ENCODE results near the gene PTPRK.

PTPRK gene

DNA sequence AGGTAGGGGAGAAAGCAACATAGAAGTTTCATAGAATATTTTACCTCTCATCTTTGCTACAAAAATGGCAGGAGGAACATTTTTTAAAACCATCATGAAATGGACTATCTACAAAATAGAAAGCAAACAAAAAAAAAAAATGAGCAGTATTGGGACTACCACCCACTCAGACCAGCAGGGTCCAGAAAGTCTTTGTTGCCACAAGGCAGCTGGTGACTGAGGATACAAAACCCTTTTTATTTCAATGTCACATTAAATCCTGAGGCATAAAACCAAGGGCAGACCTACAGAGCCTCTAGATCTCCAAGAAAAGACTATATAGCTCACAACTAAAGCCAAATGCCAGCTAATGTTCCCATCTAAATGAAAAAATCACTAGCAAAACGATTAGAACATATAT, 282.2 kb downstream of the PTPRK start:
- no peak overlapping the region for H3K4me3 ChIP-seq (ENCODE audit: low read length)
- no peak for TF ChIP-seq ZNF274 (IDR thresholded peaks at IDR 0.05; ENCODE audit: low read depth, low read length)

DNA sequence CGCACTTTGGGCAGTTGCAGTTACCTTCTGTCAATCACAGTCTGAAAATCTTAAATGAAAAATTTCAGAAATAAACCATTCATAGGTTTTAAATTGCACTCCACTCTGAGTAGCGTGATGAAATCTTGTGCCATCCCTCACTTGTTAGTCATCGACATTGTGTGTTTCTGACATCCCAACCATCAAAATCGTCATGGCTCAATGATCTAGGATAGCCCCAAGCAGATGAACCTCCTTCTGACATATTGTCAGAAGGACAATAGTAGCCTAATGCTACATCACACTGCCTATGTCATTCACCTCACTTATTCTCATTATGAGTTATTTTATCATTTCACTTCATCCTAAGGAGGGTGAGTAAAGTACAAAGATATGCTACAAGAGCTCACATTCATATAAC, 284.8 kb downstream of the PTPRK start:
- H3K4me3 ChIP-seq (ENCODE audit: low read length) = no peak overlapping the region
- TF ChIP-seq ZNF274 (IDR thresholded peaks at IDR 0.05; ENCODE audit: low read depth, low read length) = no peak

DNA sequence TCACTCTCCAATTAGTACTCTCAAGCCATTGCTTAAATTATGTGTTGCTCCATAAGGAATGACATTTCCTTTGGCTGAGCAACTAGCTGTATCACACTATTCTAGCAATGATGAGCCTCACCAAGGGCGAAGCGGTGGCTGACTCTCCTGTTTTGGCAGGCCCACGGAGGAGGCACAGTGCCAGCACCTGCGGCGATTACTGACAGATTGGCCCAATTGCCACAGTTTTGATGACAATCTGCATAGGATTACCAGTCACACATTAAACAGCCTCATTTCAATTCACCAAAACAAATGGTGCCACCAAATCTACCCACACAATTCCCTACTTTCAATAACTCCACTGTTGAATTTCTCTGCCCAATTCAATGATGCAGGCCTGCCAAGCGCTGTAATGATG, 286.9 kb downstream of the PTPRK start:
- no peak overlapping the region for H3K4me3 ChIP-seq (ENCODE audit: low read length)
- TF ChIP-seq ZNF274 (IDR thresholded peaks at IDR 0.05; ENCODE audit: low read depth, low read length) = no peak

DNA sequence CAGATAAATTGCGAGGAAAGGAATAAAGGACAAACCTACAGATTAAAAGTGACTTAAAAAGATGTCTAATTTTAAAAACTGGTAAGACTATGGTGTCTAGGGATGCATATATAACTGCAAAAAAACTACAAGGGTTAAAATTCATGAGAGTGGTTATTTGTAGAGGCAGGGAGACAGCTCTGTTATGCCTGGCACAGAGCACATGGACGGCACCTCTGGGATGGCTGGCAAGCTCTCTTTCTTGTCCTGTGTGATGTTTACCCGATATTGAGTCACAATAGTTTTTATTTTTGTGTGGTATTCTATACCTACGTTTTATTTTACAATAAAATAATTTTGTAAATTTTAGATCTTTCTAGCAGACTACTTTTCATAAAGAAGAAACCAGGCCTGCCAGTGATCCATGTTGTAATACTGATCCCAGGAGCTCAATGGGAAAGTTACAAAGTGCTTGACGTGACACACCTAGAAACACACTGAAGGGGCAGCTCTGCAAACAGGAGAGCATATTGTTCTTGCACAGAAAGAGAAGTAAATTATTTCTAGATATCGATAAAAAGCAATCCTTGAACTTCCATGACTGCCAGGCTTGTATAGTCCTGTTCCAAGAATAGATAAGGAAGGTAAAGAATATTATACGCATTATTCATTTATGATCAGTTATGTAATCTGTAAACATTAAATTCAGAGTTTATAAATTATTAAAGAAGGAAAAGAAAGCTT, 290.0 kb downstream of the PTPRK start:
- TF ChIP-seq ZNF274 (IDR thresholded peaks at IDR 0.05; ENCODE audit: low read depth, low read length) = no peak
- H3K4me3 ChIP-seq (ENCODE audit: low read length) = no peak overlapping the region

DNA sequence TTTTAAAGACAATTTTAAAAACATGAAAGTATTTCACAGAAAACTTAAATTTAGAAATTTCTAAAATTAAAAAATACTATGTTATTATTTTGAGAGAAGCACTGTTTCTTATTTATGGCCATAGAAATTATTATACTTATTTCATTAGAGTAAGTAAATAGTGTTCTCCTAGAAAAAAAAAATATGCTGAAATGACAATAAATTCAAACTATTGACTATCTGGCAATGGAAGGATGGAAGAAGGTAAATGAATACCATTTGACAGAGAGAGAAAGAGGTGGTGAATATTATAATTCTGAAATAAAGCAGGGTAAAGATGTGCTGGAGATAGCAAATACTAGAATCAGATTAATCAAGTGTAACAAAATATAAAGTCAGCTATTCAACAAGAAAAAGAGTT, 294.8 kb downstream of the PTPRK start:
- H3K4me3 ChIP-seq (ENCODE audit: low read length) = no peak overlapping the region
- no peak for TF ChIP-seq ZNF274 (IDR thresholded peaks at IDR 0.05; ENCODE audit: low read depth, low read length)

DNA sequence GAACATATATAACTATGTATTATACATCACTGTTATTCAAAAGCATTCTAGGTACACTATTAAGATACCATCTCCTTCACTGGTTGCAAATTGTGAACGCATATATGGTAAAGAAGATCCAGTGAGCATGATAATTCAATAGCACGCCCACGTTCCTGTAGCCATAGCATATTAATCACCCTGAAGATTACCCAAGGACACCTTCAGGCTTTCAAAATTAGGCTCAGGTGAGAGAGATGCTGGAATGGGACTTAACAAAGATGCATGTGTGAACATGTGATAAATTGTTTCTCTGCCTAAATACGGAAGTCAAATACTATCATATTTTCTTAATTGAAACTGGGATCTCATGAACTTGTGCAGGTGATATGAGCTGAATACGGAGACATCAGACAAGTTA, 303.5 kb downstream of the PTPRK start:
- H3K4me3 ChIP-seq (ENCODE audit: low read length) = no peak overlapping the region
- no peak for TF ChIP-seq ZNF274 (IDR thresholded peaks at IDR 0.05; ENCODE audit: low read depth, low read length)

DNA sequence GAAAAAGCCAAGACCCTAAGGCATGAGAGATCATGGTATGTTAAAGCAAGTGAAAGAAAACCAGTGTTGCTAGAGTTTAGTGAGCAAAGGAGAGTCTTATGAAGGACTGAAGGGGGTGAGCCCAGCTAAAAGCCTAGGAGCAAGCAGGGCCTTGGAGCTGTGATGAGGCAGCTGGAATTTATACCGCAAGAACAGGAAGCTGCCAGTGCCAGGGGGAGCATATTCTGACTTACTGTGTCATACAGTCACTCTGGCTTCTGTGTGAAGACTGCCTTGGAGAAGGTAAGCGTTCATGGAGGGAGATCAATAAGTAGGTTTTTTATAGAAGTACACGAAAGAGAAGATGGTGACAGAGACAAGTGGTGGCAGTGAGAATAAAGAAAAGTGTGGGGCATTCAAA, 310.6 kb downstream of the PTPRK start:
- no peak overlapping the region for H3K4me3 ChIP-seq (ENCODE audit: low read length)
- no peak for TF ChIP-seq ZNF274 (IDR thresholded peaks at IDR 0.05; ENCODE audit: low read depth, low read length)

DNA sequence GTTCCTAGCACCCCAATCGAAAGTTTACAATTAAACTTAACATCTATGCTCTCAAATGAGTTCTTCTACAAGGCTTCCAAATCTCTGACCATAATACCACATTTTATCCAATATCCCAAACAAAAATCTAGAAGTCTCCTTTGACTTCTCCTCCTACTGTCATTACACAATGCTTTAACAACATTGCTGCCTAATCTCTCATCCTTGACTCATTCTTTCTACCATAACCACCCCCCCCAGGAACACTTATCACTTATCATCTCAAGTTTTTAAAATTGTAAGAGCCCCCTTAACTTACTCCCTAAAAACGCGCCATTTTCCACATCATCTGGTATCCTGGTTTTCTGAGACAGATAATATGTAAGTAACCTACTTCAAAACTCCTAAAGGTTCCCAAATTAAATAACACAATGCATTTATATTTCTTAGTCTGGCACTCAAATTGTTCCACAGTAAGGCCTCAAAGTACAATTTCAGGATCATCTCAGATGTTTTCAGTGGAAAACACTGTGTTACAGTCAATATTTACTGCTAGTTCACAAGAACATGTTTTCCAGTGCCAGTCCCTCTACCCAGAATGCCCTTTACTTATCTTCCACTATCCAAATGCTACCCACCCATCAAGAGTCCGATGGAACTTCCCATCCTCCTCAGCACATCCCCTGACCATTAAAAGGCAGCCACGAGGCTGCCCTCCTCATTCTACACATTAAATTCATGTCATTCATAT, 311.4 kb downstream of the PTPRK start:
- no peak for TF ChIP-seq ZNF274 (IDR thresholded peaks at IDR 0.05; ENCODE audit: low read depth, low read length)
- no peak overlapping the region for H3K4me3 ChIP-seq (ENCODE audit: low read length)

DNA sequence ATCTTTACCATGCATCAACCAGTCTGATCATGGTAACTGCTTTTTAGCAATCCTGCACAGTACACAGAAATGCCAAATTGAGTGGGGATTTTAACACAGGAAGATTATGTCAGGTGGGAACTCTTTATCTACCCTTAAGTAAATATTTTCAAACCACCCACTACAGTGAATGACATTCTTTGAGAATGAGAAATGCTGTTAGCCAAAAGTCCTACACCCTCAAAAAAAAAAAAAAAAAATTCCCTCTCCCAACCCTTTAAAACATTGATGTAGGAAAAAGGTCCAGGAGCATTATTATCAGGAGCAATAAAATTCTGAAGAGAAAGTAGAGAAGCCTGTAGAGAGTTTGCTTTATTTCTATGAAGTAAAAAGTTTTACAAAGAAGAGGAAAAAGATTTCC, 312.3 kb downstream of the PTPRK start:
- TF ChIP-seq ZNF274 (IDR thresholded peaks at IDR 0.05; ENCODE audit: low read depth, low read length) = no peak
- no peak overlapping the region for H3K4me3 ChIP-seq (ENCODE audit: low read length)

DNA sequence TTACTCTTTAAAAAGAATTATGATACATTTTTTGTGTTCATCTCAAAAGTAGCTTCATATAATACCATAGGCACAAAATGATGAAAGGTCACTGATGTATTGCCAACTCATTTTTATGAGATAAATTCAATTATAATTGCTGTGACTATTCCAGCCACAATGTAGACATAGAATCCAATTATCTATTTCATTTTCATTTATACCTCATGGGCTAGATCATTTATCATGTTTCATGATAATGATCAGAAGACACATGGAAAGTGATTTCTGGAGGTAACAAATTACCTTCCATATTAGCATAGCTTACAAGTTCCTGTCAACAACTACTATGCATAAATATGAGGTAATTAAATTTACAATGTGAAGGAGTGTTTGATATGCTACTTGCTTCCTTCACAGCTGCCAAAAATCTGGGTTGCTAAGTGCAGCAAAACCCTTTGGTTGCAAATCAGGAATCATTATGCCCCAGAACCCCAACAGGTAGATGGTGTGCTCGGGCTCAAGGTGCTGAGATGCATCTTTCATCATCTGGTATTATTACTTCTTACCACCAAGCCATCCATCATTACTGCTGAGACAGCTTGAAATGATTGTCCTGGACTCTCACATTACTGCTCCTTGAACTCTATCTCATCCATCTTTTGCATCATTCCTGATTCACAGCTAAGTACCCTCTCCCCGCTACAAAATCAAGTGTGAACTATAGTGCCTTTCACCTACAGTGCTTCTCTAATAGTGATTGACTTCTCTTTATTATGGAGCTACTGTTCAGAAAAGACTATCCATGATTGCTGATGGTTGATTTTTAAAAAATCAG, 313.6 kb downstream of the PTPRK start:
- no peak for TF ChIP-seq ZNF274 (IDR thresholded peaks at IDR 0.05; ENCODE audit: low read depth, low read length)
- H3K4me3 ChIP-seq (ENCODE audit: low read length) = no peak overlapping the region

DNA sequence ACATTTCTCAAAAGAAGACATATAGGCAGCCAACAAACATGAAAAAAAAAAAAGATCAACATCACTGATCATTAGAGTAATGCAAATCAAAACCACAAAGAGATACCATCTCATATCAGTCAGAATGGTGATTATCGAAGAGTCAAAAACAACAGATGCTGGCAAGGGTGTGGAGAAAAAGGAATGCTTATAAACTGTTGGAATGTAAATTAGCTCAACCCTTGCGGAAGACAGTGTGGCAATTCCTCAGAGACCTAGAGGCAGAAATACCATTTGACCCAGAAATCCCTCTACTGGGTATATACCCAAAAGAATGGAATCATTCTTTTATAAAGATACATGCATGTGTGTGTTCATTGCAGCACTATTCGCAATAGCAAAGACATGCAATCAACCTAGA, 315.8 kb downstream of the PTPRK start:
- no peak overlapping the region for H3K4me3 ChIP-seq (ENCODE audit: low read length)
- TF ChIP-seq ZNF274 (IDR thresholded peaks at IDR 0.05; ENCODE audit: low read depth, low read length) = no peak

DNA sequence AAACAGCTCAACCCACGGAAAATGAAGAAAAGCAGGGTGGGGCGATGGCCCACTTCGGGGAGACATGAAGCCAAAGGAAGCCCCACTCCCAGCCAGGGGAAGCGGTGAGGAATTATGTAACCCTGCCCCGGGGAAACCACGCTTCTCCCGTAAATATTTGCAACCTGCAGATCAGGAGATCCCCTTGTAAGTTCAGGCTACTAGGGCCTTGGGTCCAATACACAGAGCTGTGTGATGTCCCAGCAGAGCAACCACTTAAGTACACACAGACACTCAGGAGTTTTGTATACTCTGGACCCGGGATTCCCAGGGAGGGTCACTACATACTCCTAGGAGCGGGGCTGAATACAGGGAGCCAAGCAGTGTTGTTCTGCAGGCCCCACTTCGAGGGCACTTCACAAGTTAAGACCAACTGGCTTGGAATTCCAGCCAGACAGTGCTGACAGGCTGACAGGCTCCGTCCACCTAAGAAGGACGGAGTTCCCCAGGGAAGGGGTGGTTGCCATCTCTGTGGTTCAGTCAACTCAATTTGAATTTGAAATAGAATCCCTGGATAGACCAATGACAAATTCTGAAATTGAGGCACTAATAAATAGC, 318.1 kb downstream of the PTPRK start:
- no peak for TF ChIP-seq ZNF274 (IDR thresholded peaks at IDR 0.05; ENCODE audit: low read depth, low read length)
- H3K4me3 ChIP-seq (ENCODE audit: low read length) = no peak overlapping the region

DNA sequence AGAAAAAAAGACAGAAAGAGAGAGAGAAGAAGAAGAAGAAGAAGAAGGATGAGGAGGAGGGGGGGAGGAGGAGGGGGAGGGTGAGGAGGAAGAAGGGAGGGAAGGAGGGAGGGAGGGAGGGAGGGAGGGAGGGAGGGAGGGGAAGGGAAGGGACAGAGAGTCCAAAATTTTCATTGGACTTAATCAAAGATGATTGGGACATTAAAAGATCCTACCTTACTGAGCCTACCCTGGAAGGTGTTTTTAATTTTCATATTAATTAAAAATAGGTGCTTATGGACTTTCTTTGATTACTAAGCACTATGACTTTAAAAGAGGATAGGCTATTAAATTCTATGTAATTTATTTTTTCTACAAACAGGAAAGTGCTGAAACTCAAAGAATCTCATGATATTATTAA, 319.6 kb downstream of the PTPRK start:
- no peak overlapping the region for H3K4me3 ChIP-seq (ENCODE audit: low read length)
- TF ChIP-seq ZNF274 (IDR thresholded peaks at IDR 0.05; ENCODE audit: low read depth, low read length) = no peak

DNA sequence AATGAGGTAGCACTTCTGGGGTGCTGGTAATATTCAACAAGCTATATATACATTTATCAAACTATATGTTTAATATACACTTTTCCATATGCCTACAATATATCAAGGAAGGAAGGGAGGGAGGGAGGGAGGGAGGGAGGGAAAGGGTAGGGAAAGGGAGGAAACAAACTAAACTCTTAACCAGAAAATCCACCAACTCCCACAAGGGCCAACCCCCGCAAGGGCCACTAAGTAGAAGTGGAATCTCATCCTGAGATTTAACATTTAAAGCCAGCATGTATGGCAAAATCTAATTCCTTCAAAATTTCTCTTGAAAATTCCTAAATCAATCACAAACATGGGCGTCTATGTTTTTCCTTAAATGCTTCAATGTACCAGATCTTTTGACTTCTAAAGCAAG, 320.9 kb downstream of the PTPRK start:
- no peak overlapping the region for H3K4me3 ChIP-seq (ENCODE audit: low read length)
- TF ChIP-seq ZNF274 (IDR thresholded peaks at IDR 0.05; ENCODE audit: low read depth, low read length) = no peak
